ENCODE data around the gene FAAP100.
"Not testable (repeated sequence)": the region's sequence is repeated elsewhere in the genome, so short reads cannot be mapped to it uniquely, and the experiment has no call there.

Gene FAAP100

GRCh38 chr17:81552244-81553017, at the start of gene FAAP100:
Gene FAAP100 (minus strand): TSS chr17:81552353. CDS start chr17:81552330, 23 bp downstream.
- in situ Hi-C loops (cut with HindIII; ENCODE audit: low pct_ligation_motif_present, low pct_unique_long_range_greater_than_20kb, low sequenced_read_pairs): no loop called here
- DNase-seq: peak; percentile 86

DNA sequence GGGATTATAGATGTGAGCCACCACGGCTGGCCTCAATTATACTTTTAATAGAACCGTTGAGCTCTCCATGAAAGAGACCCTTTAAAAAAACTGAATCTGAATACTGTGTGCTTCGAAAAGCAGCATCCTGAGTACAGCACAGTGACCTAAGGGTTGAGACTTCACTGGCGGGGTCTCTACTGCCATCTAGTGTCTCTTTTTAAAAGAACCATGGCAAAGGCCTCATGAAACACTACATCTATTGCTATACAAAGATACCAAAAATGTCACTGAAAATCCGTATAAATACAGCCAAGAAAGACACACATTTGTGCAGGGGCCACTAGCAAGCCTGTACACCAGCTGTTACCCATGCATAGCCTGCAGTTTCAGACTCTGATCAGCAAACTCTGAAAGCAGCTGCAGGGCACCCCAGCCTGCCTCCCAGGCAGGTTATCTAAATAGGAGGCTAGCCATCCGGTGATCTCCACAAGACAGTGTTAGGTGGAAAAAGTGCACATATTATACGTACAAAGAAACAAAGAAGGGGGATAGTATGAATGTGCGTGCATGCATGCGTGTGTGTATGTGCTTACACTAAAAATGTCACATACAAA, 49.5 kb upstream of the FAAP100 start:
- DNase-seq: peak; percentile 74
- in situ Hi-C loops (cut with HindIII; ENCODE audit: low pct_ligation_motif_present, low pct_unique_long_range_greater_than_20kb, low sequenced_read_pairs): no loop called here

GRCh38 chr17:81599719-81600486, 47.8 kb upstream of the FAAP100 start:
- in situ Hi-C loops (cut with HindIII; ENCODE audit: low pct_ligation_motif_present, low pct_unique_long_range_greater_than_20kb, low sequenced_read_pairs): no loop called here
- no peak for DNase-seq

- no peak for DNase-seq
- in situ Hi-C loops (cut with HindIII; ENCODE audit: low pct_ligation_motif_present, low pct_unique_long_range_greater_than_20kb, low sequenced_read_pairs): no loop called here
Observed at GRCh38 chr17:81593105-81593871, 41.1 kb upstream of the FAAP100 start.

GRCh38 chr17:81591971-81592370, 39.8 kb upstream of the FAAP100 start:
- in situ Hi-C loops (cut with HindIII; ENCODE audit: low pct_ligation_motif_present, low pct_unique_long_range_greater_than_20kb, low sequenced_read_pairs): no loop called here
- no peak for DNase-seq

GRCh38 chr17:81590121-81590520, 38.0 kb upstream of the FAAP100 start:
- DNase-seq: no peak
- in situ Hi-C loops (cut with HindIII; ENCODE audit: low pct_ligation_motif_present, low pct_unique_long_range_greater_than_20kb, low sequenced_read_pairs): no loop called here

GRCh38 chr17:81589612-81590011, 37.5 kb upstream of the FAAP100 start:
- no peak for DNase-seq
- in situ Hi-C loops (cut with HindIII; ENCODE audit: low pct_ligation_motif_present, low pct_unique_long_range_greater_than_20kb, low sequenced_read_pairs): no loop called here

DNA sequence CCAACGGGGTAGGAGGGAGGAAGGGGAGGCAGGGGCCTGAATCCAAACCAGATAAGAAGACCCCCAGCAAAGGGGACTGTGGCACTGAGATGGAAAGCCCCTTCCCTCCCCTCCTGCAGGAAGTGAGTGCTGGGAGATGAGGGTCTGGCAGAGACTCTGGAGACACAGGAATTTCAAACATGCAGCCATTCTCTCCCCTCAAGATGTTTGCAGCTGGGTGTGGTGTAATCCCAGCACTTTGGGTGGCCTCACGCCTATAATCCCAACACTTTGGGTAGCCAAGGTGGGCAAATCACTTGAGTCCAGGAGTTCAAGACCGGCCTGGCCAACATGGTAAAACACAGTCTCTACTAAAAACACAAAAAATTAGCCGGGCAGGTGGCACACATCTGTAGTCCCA, 33.9 kb upstream of the FAAP100 start:
- in situ Hi-C loops (cut with HindIII; ENCODE audit: low pct_ligation_motif_present, low pct_unique_long_range_greater_than_20kb, low sequenced_read_pairs): no loop called here
- no peak for DNase-seq

GRCh38 chr17:81584771-81585170, 32.6 kb upstream of the FAAP100 start:
- in situ Hi-C loops (cut with HindIII; ENCODE audit: low pct_ligation_motif_present, low pct_unique_long_range_greater_than_20kb, low sequenced_read_pairs); DNase-seq: not testable (repeated sequence)

DNA sequence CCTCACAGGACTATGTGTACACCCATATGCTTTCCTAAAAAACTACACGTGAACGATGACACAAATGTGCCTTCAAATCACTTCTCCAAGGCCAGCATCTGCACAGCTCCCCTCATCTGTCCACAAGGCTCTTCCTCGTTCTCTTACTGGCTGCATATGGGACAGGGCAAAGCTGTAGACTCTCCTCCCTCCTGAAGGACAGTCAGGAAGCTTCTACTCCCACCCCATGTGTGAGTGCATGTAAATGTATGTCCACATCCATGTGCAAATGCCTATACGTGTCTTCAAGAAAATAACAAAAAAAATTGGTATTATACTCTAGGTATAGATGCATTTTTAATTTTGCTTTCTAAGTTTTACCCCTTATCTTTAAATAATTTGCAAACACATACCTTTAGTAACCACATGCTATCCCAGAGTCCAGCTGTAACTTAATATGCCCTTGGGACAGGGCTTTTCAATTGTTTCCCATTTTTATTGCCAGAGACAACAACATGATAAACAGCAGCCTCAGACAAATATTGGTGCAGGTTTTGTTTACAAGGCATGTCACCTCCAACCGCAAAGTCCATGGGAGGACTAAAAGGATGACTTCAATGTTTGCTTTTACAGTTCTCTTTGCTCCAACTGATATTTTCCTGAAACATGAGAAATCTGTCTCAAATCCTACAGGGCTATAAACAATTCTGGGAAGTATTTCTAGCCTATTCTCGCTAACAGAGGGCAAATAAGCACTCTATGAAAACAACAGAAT, 31.6 kb upstream of the FAAP100 start:
- no peak for DNase-seq
- in situ Hi-C loops (cut with HindIII; ENCODE audit: low pct_ligation_motif_present, low pct_unique_long_range_greater_than_20kb, low sequenced_read_pairs): no loop called here

- in situ Hi-C loops (cut with HindIII; ENCODE audit: low pct_ligation_motif_present, low pct_unique_long_range_greater_than_20kb, low sequenced_read_pairs): no loop called here
- no peak for DNase-seq
Observed at GRCh38 chr17:81582749-81583148, 30.6 kb upstream of the FAAP100 start.

- DNase-seq: no peak
- in situ Hi-C loops (cut with HindIII; ENCODE audit: low pct_ligation_motif_present, low pct_unique_long_range_greater_than_20kb, low sequenced_read_pairs): no loop called here
Observed at GRCh38 chr17:81582341-81582740, 30.2 kb upstream of the FAAP100 start.

DNA sequence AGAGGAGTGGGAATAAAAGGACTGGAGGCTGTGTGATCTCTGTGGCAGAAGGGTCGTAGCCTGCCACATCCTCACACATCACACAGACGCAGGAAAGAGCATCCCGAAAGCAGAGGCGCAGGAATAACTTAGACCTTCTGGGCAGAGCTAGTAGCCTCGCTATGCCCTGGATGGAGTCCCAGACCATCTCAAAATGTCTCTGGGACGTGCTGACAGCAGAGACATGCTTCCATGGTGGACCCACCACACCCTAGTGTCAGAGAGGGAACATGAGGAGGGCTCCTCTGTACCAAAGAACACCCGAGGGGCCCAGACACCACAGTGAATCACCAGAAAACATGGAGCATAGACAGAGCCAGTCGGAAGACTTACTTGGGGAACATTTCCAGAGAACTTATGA, 29.6 kb upstream of the FAAP100 start:
- DNase-seq: no peak
- in situ Hi-C loops (cut with HindIII; ENCODE audit: low pct_ligation_motif_present, low pct_unique_long_range_greater_than_20kb, low sequenced_read_pairs): no loop called here

- in situ Hi-C loops (cut with HindIII; ENCODE audit: low pct_ligation_motif_present, low pct_unique_long_range_greater_than_20kb, low sequenced_read_pairs): no loop called here
Observed at GRCh38 chr17:81580481-81580880, 28.3 kb upstream of the FAAP100 start.

GRCh38 chr17:81579821-81580321, 27.7 kb upstream of the FAAP100 start:
- DNase-seq: no peak
- in situ Hi-C loops (cut with HindIII; ENCODE audit: low pct_ligation_motif_present, low pct_unique_long_range_greater_than_20kb, low sequenced_read_pairs): no loop called here

More at GRCh38 chr17:81580481-81580880, 28.3 kb upstream of the FAAP100 start:
- no peak for DNase-seq

GRCh38 chr17:81579298-81579697, 27.1 kb upstream of the FAAP100 start:
- DNase-seq: no peak
- in situ Hi-C loops (cut with HindIII; ENCODE audit: low pct_ligation_motif_present, low pct_unique_long_range_greater_than_20kb, low sequenced_read_pairs): no loop called here

GRCh38 chr17:81578561-81579225, 26.5 kb upstream of the FAAP100 start:
- in situ Hi-C loops (cut with HindIII; ENCODE audit: low pct_ligation_motif_present, low pct_unique_long_range_greater_than_20kb, low sequenced_read_pairs): no loop called here

More at GRCh38 chr17:81578561-81579225, 26.5 kb upstream of the FAAP100 start:
- no peak for DNase-seq

Data from ACHN (cell line).